ENCODE data around the gene CD2.

The CD2 gene

DNA sequence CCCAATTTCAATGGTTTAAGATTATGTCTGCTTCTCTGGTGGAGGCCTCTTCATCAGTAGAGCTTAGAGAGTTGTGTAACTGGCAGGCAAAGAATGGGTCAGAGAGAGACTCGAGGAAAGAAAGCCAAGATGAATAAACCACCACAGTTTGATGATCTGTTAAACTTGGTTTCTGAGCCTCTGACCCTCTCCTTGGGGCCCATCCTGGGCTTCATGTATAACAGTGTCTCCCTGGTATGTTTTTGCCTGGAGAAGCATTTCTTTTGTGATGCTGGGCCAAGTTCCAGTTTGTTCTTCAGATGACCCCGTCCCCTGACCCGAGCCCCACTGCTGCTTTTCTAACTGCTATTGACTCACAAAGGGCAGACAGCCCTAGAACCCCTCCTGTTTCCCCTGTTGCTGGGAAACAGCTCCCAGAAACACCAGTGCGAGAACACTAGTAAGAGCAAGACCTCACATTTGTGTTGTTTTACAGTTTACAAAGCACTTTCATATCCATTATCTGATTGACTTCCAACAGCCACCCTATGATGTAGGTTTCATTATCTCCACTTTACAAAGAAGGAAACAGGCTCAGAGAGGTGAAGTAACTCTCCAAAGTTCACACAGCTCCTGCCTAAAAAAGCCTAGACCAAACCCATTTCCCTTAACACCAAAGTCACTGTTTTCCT lies 9.0 kb downstream of the CD2 start:
- no peaks in the 10 kb centered on the region for H3K27me3 ChIP-seq (replicated peaks)
- in situ Hi-C loops (cut with HindIII; ENCODE audit: low pct_ligation_motif_present, low sequenced_read_pairs): no loop called here
- DNase-seq: peak; percentile 36
- TF ChIP-seq, protein P1, sequence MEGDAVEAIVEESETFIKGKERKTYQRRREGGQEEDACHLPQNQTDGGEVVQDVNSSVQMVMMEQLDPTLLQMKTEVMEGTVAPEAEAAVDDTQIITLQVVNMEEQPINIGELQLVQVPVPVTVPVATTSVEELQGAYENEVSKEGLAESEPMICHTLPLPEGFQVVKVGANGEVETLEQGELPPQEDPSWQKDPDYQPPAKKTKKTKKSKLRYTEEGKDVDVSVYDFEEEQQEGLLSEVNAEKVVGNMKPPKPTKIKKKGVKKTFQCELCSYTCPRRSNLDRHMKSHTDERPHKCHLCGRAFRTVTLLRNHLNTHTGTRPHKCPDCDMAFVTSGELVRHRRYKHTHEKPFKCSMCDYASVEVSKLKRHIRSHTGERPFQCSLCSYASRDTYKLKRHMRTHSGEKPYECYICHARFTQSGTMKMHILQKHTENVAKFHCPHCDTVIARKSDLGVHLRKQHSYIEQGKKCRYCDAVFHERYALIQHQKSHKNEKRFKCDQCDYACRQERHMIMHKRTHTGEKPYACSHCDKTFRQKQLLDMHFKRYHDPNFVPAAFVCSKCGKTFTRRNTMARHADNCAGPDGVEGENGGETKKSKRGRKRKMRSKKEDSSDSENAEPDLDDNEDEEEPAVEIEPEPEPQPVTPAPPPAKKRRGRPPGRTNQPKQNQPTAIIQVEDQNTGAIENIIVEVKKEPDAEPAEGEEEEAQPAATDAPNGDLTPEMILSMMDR (IDR thresholded peaks at IDR 0.05; ENCODE audit: low read depth, low read length, missing control alignments): no peak
- no peak overlapping the region for H3K27ac ChIP-seq
- no peaks in the 10 kb centered on the region for H3K36me3 ChIP-seq (replicated peaks)
- no peak overlapping the region for H3K4me3 ChIP-seq (ENCODE audit: low read depth, low read length)

DNA sequence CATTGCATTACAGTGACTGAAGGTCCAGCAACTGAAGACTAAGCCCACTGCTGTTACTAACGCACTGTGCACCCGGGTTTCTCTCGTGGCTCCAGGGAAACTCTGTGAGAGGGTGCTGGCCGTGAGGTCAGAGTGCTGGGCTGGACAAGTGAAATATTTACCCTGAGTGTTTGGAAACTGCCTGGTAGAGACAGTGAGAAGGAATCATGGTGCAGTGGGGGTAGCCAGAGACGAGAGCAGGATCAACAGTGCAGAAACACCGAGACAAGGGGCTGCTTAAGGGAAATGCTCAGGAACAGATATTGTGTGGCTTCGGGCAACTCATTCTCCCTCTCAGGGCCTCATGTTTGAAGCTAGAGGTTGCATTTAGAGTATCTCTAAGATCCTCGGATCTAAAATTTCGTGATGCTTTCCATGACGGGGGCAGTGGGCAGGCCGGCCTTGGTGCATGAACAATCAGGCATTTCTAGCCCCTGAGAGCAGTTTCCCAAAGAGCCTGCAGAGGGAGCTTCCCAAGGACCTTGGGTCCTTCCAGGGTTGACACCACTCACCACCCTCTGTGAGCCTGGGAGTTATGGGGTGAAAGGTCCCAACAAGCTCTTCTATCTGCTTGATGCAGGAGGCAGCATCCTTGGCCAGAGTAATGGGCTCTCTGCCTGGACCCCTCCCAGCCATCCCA lies 9.7 kb downstream of the CD2 start:
- TF ChIP-seq, protein P1 (IDR thresholded peaks at IDR 0.05; ENCODE audit: low read depth, low read length, missing control alignments): peak; percentile 73
- in situ Hi-C loops (cut with HindIII; ENCODE audit: low pct_ligation_motif_present, low sequenced_read_pairs): no loop called here
- no peak for DNase-seq
- Histone ChIP-seq H3K4me3 (ENCODE audit: low read depth, low read length) (no peak overlapping the region), H3K36me3 (replicated peaks) (no peaks in the 10 kb centered on the region), H3K27ac (no peak overlapping the region), H3K27me3 (replicated peaks) (no peaks in the 10 kb centered on the region)

DNA sequence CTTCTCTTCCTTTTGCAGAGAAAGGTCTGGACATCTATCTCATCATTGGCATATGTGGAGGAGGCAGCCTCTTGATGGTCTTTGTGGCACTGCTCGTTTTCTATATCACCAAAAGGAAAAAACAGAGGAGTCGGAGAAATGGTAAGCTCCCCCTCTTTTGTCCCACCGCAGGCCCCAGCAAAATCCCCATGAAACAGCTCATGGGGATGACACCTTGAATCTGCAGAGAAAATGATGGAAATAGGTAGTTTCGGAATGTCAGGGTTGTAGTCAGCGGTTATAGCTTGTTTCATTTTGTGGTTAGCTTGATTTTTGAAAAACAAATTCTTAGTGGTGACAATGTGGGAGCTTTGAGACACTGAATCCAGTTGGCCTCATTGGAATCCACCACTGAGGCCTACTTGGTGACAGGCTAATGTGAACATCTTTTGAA lies 10.3 kb downstream of the CD2 start:
- in situ Hi-C loops (cut with HindIII; ENCODE audit: low pct_ligation_motif_present, low sequenced_read_pairs): no loop called here
- H3K36me3 ChIP-seq (replicated peaks): no peaks in the 10 kb centered on the region
- no peak for DNase-seq
- no peak overlapping the region for H3K27ac ChIP-seq
- H3K4me3 ChIP-seq (ENCODE audit: low read depth, low read length): no peak overlapping the region
- H3K27me3 ChIP-seq (replicated peaks): no peaks in the 10 kb centered on the region
- TF ChIP-seq, protein P1 (IDR thresholded peaks at IDR 0.05; ENCODE audit: low read depth, low read length, missing control alignments): no peak

DNA sequence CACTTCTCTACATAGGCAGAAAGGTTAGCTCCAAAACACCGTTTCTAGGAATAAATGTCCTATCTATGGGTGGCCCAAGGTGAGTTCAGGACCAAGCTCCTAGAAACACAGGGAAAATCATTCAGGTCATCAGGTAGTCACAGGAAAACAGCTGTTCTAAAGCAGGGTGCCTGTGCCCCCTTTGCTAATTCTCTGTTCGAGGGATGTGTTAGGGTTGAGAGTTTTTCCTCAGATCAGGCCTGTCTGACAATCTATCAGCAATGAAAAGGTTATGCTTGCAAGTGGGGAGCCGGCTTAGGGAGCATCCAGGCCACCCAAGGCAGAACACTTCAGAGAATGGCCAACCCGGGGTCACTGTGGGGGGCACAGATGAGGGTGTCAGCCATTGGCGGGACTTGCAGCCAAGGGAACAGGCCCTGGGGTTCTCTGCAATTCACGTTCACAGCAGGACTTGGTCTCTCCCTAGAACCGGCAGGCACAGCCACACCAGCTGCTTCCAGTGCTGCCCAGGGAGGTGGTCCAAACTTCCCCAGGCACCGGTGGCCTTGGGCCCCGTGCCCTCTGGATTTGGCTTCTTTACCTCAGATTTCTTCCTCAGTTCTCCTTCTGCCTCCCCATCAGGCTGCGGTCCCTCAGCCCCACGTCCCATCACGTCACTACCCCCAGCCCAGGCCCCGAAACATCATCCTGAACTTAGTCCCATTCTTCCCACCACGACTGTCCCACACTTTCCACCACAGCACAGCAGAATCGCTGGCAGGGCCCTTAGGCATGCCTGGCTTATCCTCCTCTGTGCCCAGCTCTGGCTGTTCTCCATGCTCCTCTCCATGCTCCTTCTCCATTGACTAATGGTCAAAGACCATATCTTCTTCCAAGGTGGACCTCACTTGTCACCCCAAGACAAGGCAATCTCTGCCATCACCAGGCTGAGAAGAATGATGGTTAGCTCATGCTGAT lies 11.0 kb downstream of the CD2 start:
- no peaks in the 10 kb centered on the region for H3K27me3 ChIP-seq (replicated peaks)
- no peak overlapping the region for H3K4me3 ChIP-seq (ENCODE audit: low read depth, low read length)
- H3K36me3 ChIP-seq (replicated peaks): no peaks in the 10 kb centered on the region
- TF ChIP-seq, protein P1 (IDR thresholded peaks at IDR 0.05; ENCODE audit: low read depth, low read length, missing control alignments): no peak
- no peak overlapping the region for H3K27ac ChIP-seq
- in situ Hi-C loops (cut with HindIII; ENCODE audit: low pct_ligation_motif_present, low sequenced_read_pairs): no loop called here
- DNase-seq: no peak

DNA sequence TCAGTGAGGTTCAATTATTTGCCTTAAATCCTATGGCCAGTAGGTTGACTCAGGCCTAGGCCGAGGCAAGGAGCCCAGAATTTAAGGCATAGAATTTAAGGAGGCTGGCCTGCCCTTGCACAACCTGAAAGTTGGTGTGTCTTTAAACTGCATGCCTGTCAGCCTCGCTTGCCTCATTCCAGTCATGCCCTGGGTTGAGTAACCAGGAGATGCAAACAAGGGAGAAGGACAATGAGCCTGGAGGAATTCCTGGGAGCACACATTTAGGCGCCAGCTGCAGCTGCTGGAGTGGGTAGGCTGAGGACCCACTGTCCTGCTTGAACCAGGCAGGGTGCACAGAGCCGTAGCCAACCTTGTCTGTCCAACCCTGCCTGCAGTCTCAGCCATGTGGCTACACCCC lies 11.7 kb downstream of the CD2 start:
- Histone ChIP-seq H3K27me3 (replicated peaks) (no peaks in the 10 kb centered on the region), H3K4me3 (ENCODE audit: low read depth, low read length) (no peak overlapping the region), H3K27ac (no peak overlapping the region), H3K36me3 (replicated peaks) (no peaks in the 10 kb centered on the region)
- in situ Hi-C loops (cut with HindIII; ENCODE audit: low pct_ligation_motif_present, low sequenced_read_pairs): no loop called here
- no peak for DNase-seq
- TF ChIP-seq, protein P1 (IDR thresholded peaks at IDR 0.05; ENCODE audit: low read depth, low read length, missing control alignments): no peak
